Heart right ventricle (tissue), 16 donors: ENCODE results near the gene AMPD1. TPM values are rescaled to one million over a fixed set of nuclear protein-coding genes. Genes with fewer than 3 reads are reported as not detected.

ENCODE experiments used
- ATAC-seq, 8 donors: fragments of 200-7000 bp; cut with Tn5 transposase; one replicate each; pipeline ENCODE4 v1.9.1; 2020; ENCODE audit warnings: mild to moderate bottlenecking in 8 of 8, moderate library complexity in 8 of 8, moderate number of reproducible peaks in 1 of 8
- DNase-seq, 2 donors: peaks; one replicate each; pipeline ENCODE4 v3.0.0-alpha.2; 2020
- H3K27ac ChIP-seq, 10 donors: fragments of 200-600 bp; sonication (generic) in 2 of 10; one replicate each; pipeline versions ENCODE4 v1.5.0 to v1.8.0; 2020 to 2022; ENCODE audit warnings: mild to moderate bottlenecking in 3 of 10
- H3K27me3 ChIP-seq, 7 donors: fragments of 200-600 bp; one replicate each; pipeline ENCODE4 v1.8.0; 2021 to 2022; ENCODE audit warnings: mild to moderate bottlenecking in 2 of 7
- H3K36me3 ChIP-seq, 9 donors: fragments of 200-600 bp; sonication (generic) in 1 of 9; one replicate each; pipeline versions ENCODE4 v1.5.0 to v1.8.0; 2020 to 2022; ENCODE audit warnings: mild to moderate bottlenecking in 2 of 9
- H3K4me1 ChIP-seq, 9 donors: fragments of 200-600 bp; sonication (generic) in 1 of 9; one replicate each; pipeline versions ENCODE4 v1.5.0 to v1.8.0; 2020 to 2022; ENCODE audit warnings: mild to moderate bottlenecking in 4 of 9
- H3K4me3 ChIP-seq, 10 donors: fragments of 200-600 bp; sonication (generic) in 2 of 10; one replicate each; pipeline versions ENCODE4 v1.5.0 to v1.8.0; 2020 to 2022; ENCODE audit warnings: mild to moderate bottlenecking in 7 of 10, moderate library complexity in 2 of 10
- H3K9me3 ChIP-seq, 11 donors: fragments of 200-600 bp in 10 of 11; sonication (generic) in 2 of 11; one replicate each; pipeline versions ENCODE4 v1.5.0 to v1.8.0; 2013 to 2022; ENCODE audit warnings: mild to moderate bottlenecking in 2 of 11, control low read depth in 1 of 11, moderate library complexity in 1 of 11
- WGBS, 2 donors: extraction: QIAGEN DNeasy Blood & Tissue Kit; methylation state at CpG; one replicate each; pipeline ENCODE4 v1.1.7; 2013; ENCODE audit warnings: inconsistent platforms in 1 of 2; 5-methylcytosine and 5-hydroxymethylcytosine counted together
- intact Hi-C, 10 donors: fragments of 100-400 bp; cut with DNase I; formaldehyde crosslinking; loops; one replicate each; pipeline versions ENCODE4 v1.11.1 to v1.14.2; 2022
- polyA plus RNA-seq, 2 donors: library from polyadenylated mRNA; stranded (reverse); fragments of 200-250 nt; gene quantifications; one replicate each; pipeline ENCODE4 v1.2.3, GENCODE V29; 2013
- total RNA-seq, 10 donors: library from RNA; stranded (reverse); fragmentation: NEBNext Ultra II Directional in 3 of 10; extraction: Animal tissue kit (Norgen Biotek cat#: 25700) in 3 of 10; gene quantifications; one replicate each; pipeline versions ENCODE4 v1.2.1 to v1.2.4, GENCODE V29; 2021 to 2023
- TF ChIP-seq, protein P1 (sequence below), 9 donors: fragments of 200-600 bp; sonication (generic) in 2 of 9; IDR thresholded peaks; one replicate each; pipeline versions ENCODE4 v1.5.0 to v1.8.0; 2021 to 2022; ENCODE audit warnings: antibody characterized with exemption in 9 of 9, mild to moderate bottlenecking in 5 of 9, moderate library complexity in 1 of 9
- donor health status: Arrhythmogenic right ventricular cardiomyopathy.
- donor health status: ischemic (EF 13 %, LVEDD 7.1; RV severe dilation, severe dysfunction).
- donor health status: healthy with polysubstance abuse.
- donor health status: DM: no; HTN: yes; CAD: no.
- donor health status: DM: no; HTN: no; CAD: no.
- donor health status: ischemic (EF 25% LVEDD 6.9; RV normal size, moderate dysfunction).
- donor health status: ischemic (EF 25% LVEDD 5.7; RV mildly dilated, moderate dysfunction).
- donor health status: healthy.
- donor health status: DM: yes; HTN: yes; CAD: no.
- donor health status: Ischemic cardiomyopathy.
- donor health status: ischemic (EF 35%, LVEDD 5.7; RV mildly dilated, moderate dysfunction).
- donor health status: nonischemic (EF 11% LVEDD 7.7; RV severe dilation, severe dysfunction).
- donor health status: DM: yes; HTN: yes; CAD: no.
- donor health status: PGD.
- donor health status: ischemic (EF 29% LVEDD 5.4; RV normal size, mild dysfunction).
- donor health status: nonischemic (EF 23%, LVEDD 6.1; RV moderate dilation, normal function).

Gene AMPD1
- total and polyA plus RNA-seq, 12 donors: 0.59 TPM; not detected in 11

DNA sequence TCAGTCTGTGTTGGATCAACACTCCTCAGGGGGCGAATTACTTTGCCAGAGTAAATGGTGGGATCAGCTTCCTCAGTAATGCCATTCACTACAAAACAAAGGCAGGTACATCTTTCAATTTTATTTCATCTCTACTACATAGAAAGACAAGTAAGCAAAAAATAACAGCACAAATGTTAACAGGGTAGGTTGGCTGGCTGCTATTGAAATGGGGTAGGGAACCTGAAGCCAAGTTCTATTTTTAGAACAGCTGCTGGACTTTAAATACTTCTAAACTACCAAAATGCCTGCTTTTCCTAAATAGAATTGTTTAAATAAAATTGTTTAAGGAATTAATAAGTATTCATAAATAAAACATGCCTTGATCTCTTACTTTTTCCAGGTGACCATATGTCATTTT lies 28.6 kb upstream of the AMPD1 start:
- Histone ChIP-seq H3K27ac (peak overlapping the region in 1 of 10 donors; percentile 9), H3K9me3 (no peaks in the 10 kb centered on the region), H3K27me3 (no peaks in the 10 kb centered on the region), H3K36me3 (peaks cover 4 to 100% (median 89%) of the 10 kb centered on the region in 9 donors), H3K4me3 (no peak overlapping the region), H3K4me1 (peaks cover 0 to 30% (median 12%) of the 10 kb centered on the region in 9 donors)
- intact Hi-C loops: no loop called here
- ATAC-seq (peak in 4 of 8 donors; percentile 35 to 66 (median 60)), DNase-seq (no peak)
- WGBS, 2 donors: 69 to 75% methylated on average over 1 of the region's 1 CpG
- TF ChIP-seq, protein P1, sequence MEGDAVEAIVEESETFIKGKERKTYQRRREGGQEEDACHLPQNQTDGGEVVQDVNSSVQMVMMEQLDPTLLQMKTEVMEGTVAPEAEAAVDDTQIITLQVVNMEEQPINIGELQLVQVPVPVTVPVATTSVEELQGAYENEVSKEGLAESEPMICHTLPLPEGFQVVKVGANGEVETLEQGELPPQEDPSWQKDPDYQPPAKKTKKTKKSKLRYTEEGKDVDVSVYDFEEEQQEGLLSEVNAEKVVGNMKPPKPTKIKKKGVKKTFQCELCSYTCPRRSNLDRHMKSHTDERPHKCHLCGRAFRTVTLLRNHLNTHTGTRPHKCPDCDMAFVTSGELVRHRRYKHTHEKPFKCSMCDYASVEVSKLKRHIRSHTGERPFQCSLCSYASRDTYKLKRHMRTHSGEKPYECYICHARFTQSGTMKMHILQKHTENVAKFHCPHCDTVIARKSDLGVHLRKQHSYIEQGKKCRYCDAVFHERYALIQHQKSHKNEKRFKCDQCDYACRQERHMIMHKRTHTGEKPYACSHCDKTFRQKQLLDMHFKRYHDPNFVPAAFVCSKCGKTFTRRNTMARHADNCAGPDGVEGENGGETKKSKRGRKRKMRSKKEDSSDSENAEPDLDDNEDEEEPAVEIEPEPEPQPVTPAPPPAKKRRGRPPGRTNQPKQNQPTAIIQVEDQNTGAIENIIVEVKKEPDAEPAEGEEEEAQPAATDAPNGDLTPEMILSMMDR (IDR thresholded peaks at IDR 0.05): no peak

DNA sequence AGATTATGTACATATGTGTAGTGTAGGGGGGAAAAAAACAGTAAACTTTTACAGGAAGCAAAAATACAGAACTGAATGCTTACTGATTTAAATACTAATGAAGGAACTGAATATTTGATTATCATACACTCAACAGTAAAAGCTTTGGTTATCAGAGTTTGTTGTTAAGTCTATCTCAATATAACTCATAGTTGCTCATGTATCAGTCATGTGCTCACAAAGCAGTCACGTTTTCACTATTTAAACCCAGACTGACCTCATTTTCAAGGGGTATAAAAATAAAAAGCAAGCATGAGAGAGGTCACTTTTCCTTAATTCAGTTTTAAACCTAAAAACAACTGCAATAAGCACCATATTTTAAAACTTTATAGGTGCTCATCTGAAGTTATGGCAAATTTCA lies 28.1 kb upstream of the AMPD1 start:
- ATAC-seq (no peak), DNase-seq (no peak)
- whole genome bisulfite sequencing, 2 donors: 0 to 15% methylated on average over 1 of the region's 1 CpG
- intact Hi-C loops: no loop called here
- no peak overlapping the region for H3K27ac ChIP-seq
- TF ChIP-seq, protein P1 (IDR thresholded peaks at IDR 0.05): no peak
- no peaks in the 10 kb centered on the region for H3K9me3 ChIP-seq
- no peak overlapping the region for H3K4me3 ChIP-seq
- H3K4me1 ChIP-seq: peaks cover 0 to 25% (median 12%) of the 10 kb centered on the region in 9 donors
- no peaks in the 10 kb centered on the region for H3K27me3 ChIP-seq
- peaks cover 4 to 100% (median 89%) of the 10 kb centered on the region in 9 donors for H3K36me3 ChIP-seq

DNA sequence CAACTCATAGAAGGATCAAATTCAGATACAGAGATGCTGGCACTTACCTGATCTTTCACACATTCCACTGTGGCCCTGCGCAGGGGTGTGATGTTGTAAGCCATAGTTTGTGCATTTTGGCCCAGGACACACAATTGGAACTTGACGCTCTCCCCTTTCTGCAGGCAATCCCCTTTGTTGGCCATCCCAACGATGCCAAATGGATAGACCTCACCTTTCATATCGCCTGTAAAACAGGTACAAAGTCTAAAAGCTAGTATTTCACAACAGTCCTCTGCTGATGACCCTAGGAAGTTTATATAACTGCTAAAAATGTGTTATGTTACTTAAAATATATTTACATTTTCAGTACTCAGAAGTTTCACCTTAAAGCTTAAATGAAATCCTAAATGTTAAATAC lies 25.1 kb upstream of the AMPD1 start:
- ATAC-seq (no peak), DNase-seq (no peak)
- intact Hi-C loops: no loop called here
- TF ChIP-seq, protein P1 (IDR thresholded peaks at IDR 0.05): no peak
- Histone ChIP-seq H3K36me3 (peaks cover 3 to 84% (median 76%) of the 10 kb centered on the region in 9 donors), H3K4me3 (no peak overlapping the region), H3K9me3 (no peaks in the 10 kb centered on the region), H3K4me1 (peaks cover under 1 to 31% (median 17%) of the 10 kb centered on the region in 9 donors), H3K27me3 (no peaks in the 10 kb centered on the region), H3K27ac (no peak overlapping the region)
- WGBS, 2 donors: 95 to 96% methylated on average over 4 of the region's 4 CpGs

DNA sequence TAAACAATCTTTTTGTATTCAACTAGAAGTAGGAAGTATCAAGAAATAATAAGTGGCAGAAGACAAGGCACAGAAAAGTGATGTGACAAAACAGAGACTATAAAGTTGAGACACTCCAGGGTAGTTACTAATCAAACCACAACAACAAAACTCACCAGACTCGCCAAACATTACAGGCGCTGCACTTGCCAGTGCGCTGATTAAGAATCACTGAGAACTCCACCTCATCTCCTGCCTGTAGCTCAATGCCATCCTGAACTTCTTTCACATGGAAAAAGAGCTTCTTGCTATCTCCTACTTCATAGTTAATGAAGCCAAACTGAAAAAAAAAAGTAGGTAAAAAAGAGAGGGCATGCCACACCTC lies 24.1 kb upstream of the AMPD1 start:
- Histone ChIP-seq H3K4me1 (peaks cover 4 to 37% (median 23%) of the 10 kb centered on the region in 9 donors), H3K27me3 (no peaks in the 10 kb centered on the region), H3K36me3 (peaks cover 0 to 81% (median 66%) of the 10 kb centered on the region in 9 donors), H3K9me3 (no peaks in the 10 kb centered on the region), H3K27ac (no peak overlapping the region), H3K4me3 (no peak overlapping the region)
- 87 to 88% methylated on average over 3 of the region's 3 CpGs for WGBS, 2 donors
- DNase-seq (no peak), ATAC-seq (no peak)
- intact Hi-C loops: loop anchor here in 5 of 10 donors (5.0 to 10.0 kb wide), 5 partner anchors 33 to 137 kb away; partner anchors contain the start of genes BCAS2 (in 4 of the 5), CSDE1 (in 1 of the 5) and SIKE1 (in 1 of the 5)
- TF ChIP-seq, protein P1 (IDR thresholded peaks at IDR 0.05): no peak
